HG03460 (cell line): ENCODE measurements around the gene LMTK3.

Source experiments
- ATAC-seq: cut with Tn5 transposase; IDR thresholded peaks from one replicate; pipeline ENCODE4 v1.9.1; 2021; ENCODE audit not compliant: unreplicated experiment

Gene LMTK3

GRCh38 chr19:48511800-48512503, at the start of gene LMTK3:
Gene LMTK3 (minus strand): TSS chr19:48511835. CDS start chr19:48511576, 259 bp downstream.
- ATAC-seq, result no peak

- no peak for ATAC-seq
Observed at GRCh38 chr19:48561412-48561811, 49.8 kb upstream of the LMTK3 start.

- no peak for ATAC-seq
Observed at GRCh38 chr19:48560095-48560530, 48.5 kb upstream of the LMTK3 start.

GRCh38 chr19:48558018-48558684, 46.5 kb upstream of the LMTK3 start:
- ATAC-seq, result no peak

GRCh38 chr19:48556825-48557224, 45.2 kb upstream of the LMTK3 start:
- ATAC-seq, result no peak

GRCh38 chr19:48556163-48556562, 44.5 kb upstream of the LMTK3 start:
- ATAC-seq, result no peak

GRCh38 chr19:48554385-48555091, 42.9 kb upstream of the LMTK3 start:
- ATAC-seq, result no peak

- no peak for ATAC-seq
Observed at GRCh38 chr19:48553676-48554384, 42.2 kb upstream of the LMTK3 start.

- no peak for ATAC-seq
Observed at GRCh38 chr19:48552406-48553322, 41.0 kb upstream of the LMTK3 start.

GRCh38 chr19:48551437-48552302, 40.0 kb upstream of the LMTK3 start, which contains the start of gene SULT2B1:
Gene SULT2B1 (plus strand): TSS chr19:48552172. CDS start chr19:48552253, 81 bp downstream.
- ATAC-seq, result no peak

- no peak for ATAC-seq
Observed at GRCh38 chr19:48549380-48549779, 37.7 kb upstream of the LMTK3 start.

- no peak for ATAC-seq
Observed at GRCh38 chr19:48548253-48548911, 36.7 kb upstream of the LMTK3 start.

- ATAC-seq, result no peak
Observed at GRCh38 chr19:48547722-48548121, 36.1 kb upstream of the LMTK3 start.

- ATAC-seq, result no peak
Observed at GRCh38 chr19:48544856-48545750, 33.5 kb upstream of the LMTK3 start.

- no peak for ATAC-seq
Observed at GRCh38 chr19:48543121-48543710, 31.6 kb upstream of the LMTK3 start.

- ATAC-seq, result no peak
Observed at GRCh38 chr19:48541813-48542212, 30.2 kb upstream of the LMTK3 start.

GRCh38 chr19:48540110-48540509, 28.5 kb upstream of the LMTK3 start:
- no peak for ATAC-seq
